GM23338 (cell line): ENCODE data around the gene STEAP3. TPM values are rescaled to one million over a fixed set of nuclear protein-coding genes. Genes with fewer than 3 reads are reported as not detected.

Experiments used
- ATAC-seq: fragments of 200-7000 bp; cut with Tn5 transposase; 3 replicates; pipeline ENCODE4 v1.9.1; 2020
- DNase-seq: peaks from one replicate; pipeline ENCODE4 v3.0.0-alpha.2; 2015; ENCODE audit warnings: low spot score
- H2AFZ ChIP-seq: fragments of 200-600 bp; sonication (generic); 2 replicates; pipeline ENCODE4 v1.8.0; 2016; ENCODE audit warnings: antibody characterized with exemption, mild to moderate bottlenecking, moderate library complexity
- H3F3A ChIP-seq: fragments of 200-600 bp; sonication (generic); replicated peaks from 2 replicates; pipeline ENCODE4 v1.8.0; 2017; ENCODE audit warnings: antibody characterized with exemption, mixed run types, low read depth
- H3K27ac ChIP-seq: fragments of 200-600 bp; sonication (generic); 2 replicates; pipeline ENCODE4 v1.6.1; 2016; ENCODE audit warnings: low read depth
- H3K27me3 ChIP-seq: fragments of 200-600 bp; sonication (generic); 2 replicates; pipeline ENCODE4 v1.8.0; 2016; ENCODE audit warnings: mild to moderate bottlenecking, mixed run types, moderate library complexity; ENCODE audit not compliant: insufficient read depth
- H3K36me3 ChIP-seq: fragments of 200-600 bp; sonication (generic); 2 replicates; pipeline ENCODE4 v1.8.0; 2016; ENCODE audit warnings: mild to moderate bottlenecking; ENCODE audit not compliant: insufficient read depth
- H3K4me1 ChIP-seq: fragments of 200-600 bp; sonication (generic); 2 replicates; pipeline ENCODE4 v1.8.0; 2016; ENCODE audit warnings: mild to moderate bottlenecking, moderate library complexity; ENCODE audit not compliant: insufficient read depth
- H3K4me2 ChIP-seq: fragments of 200-600 bp; sonication (generic); 2 replicates; pipeline ENCODE4 v1.7.1; 2017; ENCODE audit warnings: mixed run types
- H3K4me3 ChIP-seq: fragments of 200-600 bp; sonication (generic); 2 replicates; pipeline ENCODE4 v1.6.1; 2016; ENCODE audit warnings: mixed run types
- H3K79me2 ChIP-seq: fragments of 200-600 bp; sonication (generic); replicated peaks from 2 replicates; pipeline ENCODE4 v1.8.0; 2017; ENCODE audit warnings: mild to moderate bottlenecking; ENCODE audit not compliant: insufficient read depth
- H3K9me2 ChIP-seq: fragments of 200-600 bp; sonication (generic); 2 replicates; pipeline ENCODE4 v1.8.0; 2017; ENCODE audit not compliant: insufficient read depth
- H4K20me1 ChIP-seq: fragments of 200-600 bp; sonication (generic); replicated peaks from 2 replicates; pipeline ENCODE4 v1.8.0; 2017; ENCODE audit warnings: mild to moderate bottlenecking; ENCODE audit not compliant: insufficient read depth
- H3K27ac Mint-ChIP-seq: 2 replicates; pipeline ENCODE4 v1.8.0; 2020; ENCODE audit warnings: inconsistent platforms, mild to moderate bottlenecking, moderate library complexity, mixed read lengths
- H3K27me3 Mint-ChIP-seq: 3 replicates; pipeline ENCODE4 v1.8.0; 2022; ENCODE audit warnings: low read depth, mild to moderate bottlenecking, moderate library complexity, mixed read lengths, inconsistent platforms; ENCODE audit not compliant: insufficient read depth, poor library complexity
- H3K36me3 Mint-ChIP-seq: 3 replicates; pipeline ENCODE4 v1.8.0; 2021; ENCODE audit warnings: low read depth, mild to moderate bottlenecking, inconsistent platforms, moderate library complexity, mixed read lengths
- H3K4me1 Mint-ChIP-seq: 3 replicates; pipeline ENCODE4 v1.8.0; 2020; ENCODE audit warnings: mild to moderate bottlenecking, inconsistent platforms, mixed read lengths
- H3K4me3 Mint-ChIP-seq: 3 replicates; pipeline ENCODE4 v1.8.0; 2021; ENCODE audit warnings: moderate library complexity, mild to moderate bottlenecking, inconsistent platforms, mixed read lengths
- H3K9me3 Mint-ChIP-seq: 3 replicates; pipeline ENCODE4 v1.8.0; 2020; ENCODE audit warnings: moderate library complexity, mild to moderate bottlenecking, inconsistent platforms, mixed read lengths
- CREB1 ChIP-seq: fragments of 250-450 bp; sonication (Bioruptor Pico); IDR thresholded peaks from 2 replicates; pipeline ENCODE4 v1.5.0; 2020; ENCODE audit warnings: low read depth, mild to moderate bottlenecking, moderate library complexity
- EZH2 ChIP-seq: fragments of 200-600 bp; sonication (generic); IDR thresholded peaks from one replicate; pipeline ENCODE4 v1.8.0; 2017; ENCODE audit warnings: antibody characterized with exemption, mild to moderate bottlenecking, low read depth; ENCODE audit not compliant: unreplicated experiment
- EZH2phosphoT487 ChIP-seq: fragments of 200-600 bp; sonication (generic); IDR thresholded peaks from one replicate; pipeline ENCODE4 v1.8.1; 2018; ENCODE audit warnings: antibody characterized with exemption; ENCODE audit not compliant: unreplicated experiment
- JUNB ChIP-seq: IDR thresholded peaks from one replicate; pipeline ENCODE4 v1.6.1; 2016; ENCODE audit warnings: antibody characterized with exemption; ENCODE audit not compliant: unreplicated experiment
- NANOG ChIP-seq: IDR thresholded peaks from 2 replicates; pipeline ENCODE4 v1.6.1; 2016; ENCODE audit warnings: antibody characterized with exemption, borderline replicate concordance
- POLR2AphosphoS5 ChIP-seq: IDR thresholded peaks from 2 replicates; pipeline ENCODE4 v1.6.1; 2016; ENCODE audit warnings: antibody characterized with exemption, low read depth
- STAT1 ChIP-seq: IDR thresholded peaks from one replicate; pipeline ENCODE4 v1.6.1; 2016; ENCODE audit warnings: antibody characterized with exemption; ENCODE audit not compliant: unreplicated experiment
- ZNF114 ChIP-seq: fragments of 250-450 bp; sonication (Bioruptor Pico); IDR thresholded peaks from 2 replicates; pipeline ENCODE4 v1.5.0; 2020; ENCODE audit warnings: mild to moderate bottlenecking, moderate library complexity
- ZNF331 ChIP-seq: fragments of 250-450 bp; sonication (Bioruptor Pico); IDR thresholded peaks from 2 replicates; pipeline ENCODE4 v1.5.0; 2020; ENCODE audit warnings: low read depth, mild to moderate bottlenecking, moderate library complexity
- polyA plus RNA-seq: library from polyadenylated mRNA; unstranded; fragments of >200 nt; fragmentation: Nextera tagmentation; extraction: Ambion mirVana; gene quantifications from 2 replicates; pipeline ENCODE4 v1.2.1, GENCODE V29; 2016
- total RNA-seq: library from RNA; depleted of rRNA; stranded (reverse); fragments of >200 nt; shearing (Covaris generic); gene quantifications from 2 replicates; pipeline ENCODE4 v1.2.3, GENCODE V29; 2014
- TF ChIP-seq, protein P1 (sequence below): IDR thresholded peaks from one replicate; pipeline ENCODE4 v1.6.1; 2018; ENCODE audit warnings: antibody characterized with exemption; ENCODE audit not compliant: unreplicated experiment
- TF ChIP-seq, protein P2 (sequence below): fragments of 250-450 bp; sonication (Bioruptor Pico); IDR thresholded peaks from 2 replicates; pipeline ENCODE4 v1.5.0; 2020; ENCODE audit warnings: mild to moderate bottlenecking, moderate library complexity
- TF ChIP-seq, protein P3 (sequence below): IDR thresholded peaks from 2 replicates; pipeline ENCODE4 v1.6.1; 2016; ENCODE audit warnings: antibody characterized with exemption
- TF ChIP-seq, protein P4 (sequence below), 2 experiments: fragments of 200-600 bp in 1 of 2; sonication (generic) in 1 of 2; conservative IDR thresholded peaks; 2 replicates each; pipeline versions ENCODE4 v1.5.1 to v1.6.1; 2016 to 2017; ENCODE audit warnings: antibody characterized with exemption in 2 of 2, low read depth in 2 of 2, mild to moderate bottlenecking in 2 of 2, moderate library complexity in 1 of 2

The STEAP3 gene
- total and polyA plus RNA-seq, 2 experiments from 2014 or later, result 8.6 to 27.3 TPM

DNA sequence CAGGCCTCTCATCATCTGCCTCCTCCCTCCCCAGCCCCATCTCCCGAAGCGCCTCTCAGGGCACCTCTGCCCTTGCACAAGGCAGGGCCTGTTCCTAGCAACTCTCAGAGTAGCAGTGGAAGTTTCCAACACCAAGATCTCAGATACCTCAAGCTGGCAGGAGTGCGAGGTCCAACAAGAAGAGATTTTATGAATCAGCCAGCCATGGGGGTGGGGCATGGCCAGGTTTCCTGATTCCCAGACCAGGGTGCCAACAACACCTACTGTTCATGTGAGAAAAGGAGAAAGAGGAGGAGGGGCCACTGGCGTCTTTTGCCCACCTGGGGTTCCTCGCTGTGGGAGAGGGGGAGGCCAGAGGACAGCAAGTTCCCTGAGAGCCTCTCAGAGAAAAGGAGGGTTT is 6.6 kb upstream of the STEAP3 start:
- H3K9me2 ChIP-seq, result peaks cover 4% of the 10 kb centered on the region; the same call in 1 of the 2 replicates
- H3K36me3 Mint-ChIP-seq, result no peaks in the 10 kb centered on the region
- H4K20me1 ChIP-seq, result no peaks in the 10 kb centered on the region
- H3K79me2 ChIP-seq, result no peaks in the 10 kb centered on the region
- no peak overlapping the region for H3K4me3 ChIP-seq
- H3K4me1 ChIP-seq, result peaks cover 37% of the 10 kb centered on the region
- peaks cover 50% of the 10 kb centered on the region for H3K4me1 Mint-ChIP-seq
- no peak overlapping the region for H3K27ac ChIP-seq
- H3K36me3 ChIP-seq, result no peaks in the 10 kb centered on the region
- H2AFZ ChIP-seq, result no peak overlapping the region
- H3K4me3 Mint-ChIP-seq, result no peak overlapping the region
- no peaks in the 10 kb centered on the region for H3F3A ChIP-seq
- DNase-seq (no peak), ATAC-seq (no peak)
- no peak overlapping the region for H3K4me2 ChIP-seq
- no peaks in the 10 kb centered on the region for H3K9me3 Mint-ChIP-seq
- H3K27ac Mint-ChIP-seq, result no peak overlapping the region
- no peaks in the 10 kb centered on the region for H3K27me3 ChIP-seq
- TF ChIP-seq, protein P1, sequence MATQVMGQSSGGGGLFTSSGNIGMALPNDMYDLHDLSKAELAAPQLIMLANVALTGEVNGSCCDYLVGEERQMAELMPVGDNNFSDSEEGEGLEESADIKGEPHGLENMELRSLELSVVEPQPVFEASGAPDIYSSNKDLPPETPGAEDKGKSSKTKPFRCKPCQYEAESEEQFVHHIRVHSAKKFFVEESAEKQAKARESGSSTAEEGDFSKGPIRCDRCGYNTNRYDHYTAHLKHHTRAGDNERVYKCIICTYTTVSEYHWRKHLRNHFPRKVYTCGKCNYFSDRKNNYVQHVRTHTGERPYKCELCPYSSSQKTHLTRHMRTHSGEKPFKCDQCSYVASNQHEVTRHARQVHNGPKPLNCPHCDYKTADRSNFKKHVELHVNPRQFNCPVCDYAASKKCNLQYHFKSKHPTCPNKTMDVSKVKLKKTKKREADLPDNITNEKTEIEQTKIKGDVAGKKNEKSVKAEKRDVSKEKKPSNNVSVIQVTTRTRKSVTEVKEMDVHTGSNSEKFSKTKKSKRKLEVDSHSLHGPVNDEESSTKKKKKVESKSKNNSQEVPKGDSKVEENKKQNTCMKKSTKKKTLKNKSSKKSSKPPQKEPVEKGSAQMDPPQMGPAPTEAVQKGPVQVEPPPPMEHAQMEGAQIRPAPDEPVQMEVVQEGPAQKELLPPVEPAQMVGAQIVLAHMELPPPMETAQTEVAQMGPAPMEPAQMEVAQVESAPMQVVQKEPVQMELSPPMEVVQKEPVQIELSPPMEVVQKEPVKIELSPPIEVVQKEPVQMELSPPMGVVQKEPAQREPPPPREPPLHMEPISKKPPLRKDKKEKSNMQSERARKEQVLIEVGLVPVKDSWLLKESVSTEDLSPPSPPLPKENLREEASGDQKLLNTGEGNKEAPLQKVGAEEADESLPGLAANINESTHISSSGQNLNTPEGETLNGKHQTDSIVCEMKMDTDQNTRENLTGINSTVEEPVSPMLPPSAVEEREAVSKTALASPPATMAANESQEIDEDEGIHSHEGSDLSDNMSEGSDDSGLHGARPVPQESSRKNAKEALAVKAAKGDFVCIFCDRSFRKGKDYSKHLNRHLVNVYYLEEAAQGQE, result no peak
- TF ChIP-seq, protein P2, sequence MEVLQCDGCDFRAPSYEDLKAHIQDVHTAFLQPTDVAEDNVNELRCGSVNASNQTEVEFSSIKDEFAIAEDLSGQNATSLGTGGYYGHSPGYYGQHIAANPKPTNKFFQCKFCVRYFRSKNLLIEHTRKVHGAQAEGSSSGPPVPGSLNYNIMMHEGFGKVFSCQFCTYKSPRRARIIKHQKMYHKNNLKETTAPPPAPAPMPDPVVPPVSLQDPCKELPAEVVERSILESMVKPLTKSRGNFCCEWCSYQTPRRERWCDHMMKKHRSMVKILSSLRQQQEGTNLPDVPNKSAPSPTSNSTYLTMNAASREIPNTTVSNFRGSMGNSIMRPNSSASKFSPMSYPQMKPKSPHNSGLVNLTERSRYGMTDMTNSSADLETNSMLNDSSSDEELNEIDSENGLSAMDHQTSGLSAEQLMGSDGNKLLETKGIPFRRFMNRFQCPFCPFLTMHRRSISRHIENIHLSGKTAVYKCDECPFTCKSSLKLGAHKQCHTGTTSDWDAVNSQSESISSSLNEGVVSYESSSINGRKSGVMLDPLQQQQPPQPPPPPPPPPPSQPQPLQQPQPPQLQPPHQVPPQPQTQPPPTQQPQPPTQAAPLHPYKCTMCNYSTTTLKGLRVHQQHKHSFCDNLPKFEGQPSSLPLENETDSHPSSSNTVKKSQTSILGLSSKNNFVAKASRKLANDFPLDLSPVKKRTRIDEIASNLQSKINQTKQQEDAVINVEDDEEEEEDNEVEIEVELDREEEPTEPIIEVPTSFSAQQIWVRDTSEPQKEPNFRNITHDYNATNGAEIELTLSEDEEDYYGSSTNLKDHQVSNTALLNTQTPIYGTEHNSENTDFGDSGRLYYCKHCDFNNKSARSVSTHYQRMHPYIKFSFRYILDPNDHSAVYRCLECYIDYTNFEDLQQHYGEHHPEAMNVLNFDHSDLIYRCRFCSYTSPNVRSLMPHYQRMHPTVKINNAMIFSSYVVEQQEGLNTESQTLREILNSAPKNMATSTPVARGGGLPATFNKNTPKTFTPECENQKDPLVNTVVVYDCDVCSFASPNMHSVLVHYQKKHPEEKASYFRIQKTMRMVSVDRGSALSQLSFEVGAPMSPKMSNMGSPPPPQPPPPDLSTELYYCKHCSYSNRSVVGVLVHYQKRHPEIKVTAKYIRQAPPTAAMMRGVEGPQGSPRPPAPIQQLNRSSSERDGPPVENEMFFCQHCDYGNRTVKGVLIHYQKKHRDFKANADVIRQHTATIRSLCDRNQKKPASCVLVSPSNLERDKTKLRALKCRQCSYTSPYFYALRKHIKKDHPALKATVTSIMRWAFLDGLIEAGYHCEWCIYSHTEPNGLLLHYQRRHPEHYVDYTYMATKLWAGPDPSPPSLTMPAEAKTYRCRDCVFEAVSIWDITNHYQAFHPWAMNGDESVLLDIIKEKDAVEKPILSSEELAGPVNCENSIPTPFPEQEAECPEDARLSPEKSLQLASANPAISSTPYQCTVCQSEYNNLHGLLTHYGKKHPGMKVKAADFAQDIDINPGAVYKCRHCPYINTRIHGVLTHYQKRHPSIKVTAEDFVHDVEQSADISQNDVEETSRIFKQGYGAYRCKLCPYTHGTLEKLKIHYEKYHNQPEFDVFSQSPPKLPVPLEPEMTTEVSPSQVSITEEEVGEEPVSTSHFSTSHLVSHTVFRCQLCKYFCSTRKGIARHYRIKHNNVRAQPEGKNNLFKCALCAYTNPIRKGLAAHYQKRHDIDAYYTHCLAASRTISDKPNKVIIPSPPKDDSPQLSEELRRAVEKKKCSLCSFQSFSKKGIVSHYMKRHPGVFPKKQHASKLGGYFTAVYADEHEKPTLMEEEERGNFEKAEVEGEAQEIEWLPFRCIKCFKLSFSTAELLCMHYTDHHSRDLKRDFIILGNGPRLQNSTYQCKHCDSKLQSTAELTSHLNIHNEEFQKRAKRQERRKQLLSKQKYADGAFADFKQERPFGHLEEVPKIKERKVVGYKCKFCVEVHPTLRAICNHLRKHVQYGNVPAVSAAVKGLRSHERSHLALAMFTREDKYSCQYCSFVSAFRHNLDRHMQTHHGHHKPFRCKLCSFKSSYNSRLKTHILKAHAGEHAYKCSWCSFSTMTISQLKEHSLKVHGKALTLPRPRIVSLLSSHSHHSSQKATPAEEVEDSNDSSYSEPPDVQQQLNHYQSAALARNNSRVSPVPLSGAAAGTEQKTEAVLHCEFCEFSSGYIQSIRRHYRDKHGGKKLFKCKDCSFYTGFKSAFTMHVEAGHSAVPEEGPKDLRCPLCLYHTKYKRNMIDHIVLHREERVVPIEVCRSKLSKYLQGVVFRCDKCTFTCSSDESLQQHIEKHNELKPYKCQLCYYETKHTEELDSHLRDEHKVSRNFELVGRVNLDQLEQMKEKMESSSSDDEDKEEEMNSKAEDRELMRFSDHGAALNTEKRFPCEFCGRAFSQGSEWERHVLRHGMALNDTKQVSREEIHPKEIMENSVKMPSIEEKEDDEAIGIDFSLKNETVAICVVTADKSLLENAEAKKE (CRISPR knock-in tag), result no peak
- TF ChIP-seq EZH2phosphoT487 (no peak), POLR2AphosphoS5 (no peak), ZNF331 (CRISPR knock-in tag) (no peak), CREB1 (CRISPR knock-in tag) (no peak), NANOG (no peak), ZNF114 (CRISPR knock-in tag) (no peak), STAT1 (no peak), EZH2 (no peak), JUNB (no peak)
- TF ChIP-seq, protein P3, sequence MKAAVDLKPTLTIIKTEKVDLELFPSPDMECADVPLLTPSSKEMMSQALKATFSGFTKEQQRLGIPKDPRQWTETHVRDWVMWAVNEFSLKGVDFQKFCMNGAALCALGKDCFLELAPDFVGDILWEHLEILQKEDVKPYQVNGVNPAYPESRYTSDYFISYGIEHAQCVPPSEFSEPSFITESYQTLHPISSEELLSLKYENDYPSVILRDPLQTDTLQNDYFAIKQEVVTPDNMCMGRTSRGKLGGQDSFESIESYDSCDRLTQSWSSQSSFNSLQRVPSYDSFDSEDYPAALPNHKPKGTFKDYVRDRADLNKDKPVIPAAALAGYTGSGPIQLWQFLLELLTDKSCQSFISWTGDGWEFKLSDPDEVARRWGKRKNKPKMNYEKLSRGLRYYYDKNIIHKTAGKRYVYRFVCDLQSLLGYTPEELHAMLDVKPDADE, result no peak
- TF ChIP-seq, protein P4, sequence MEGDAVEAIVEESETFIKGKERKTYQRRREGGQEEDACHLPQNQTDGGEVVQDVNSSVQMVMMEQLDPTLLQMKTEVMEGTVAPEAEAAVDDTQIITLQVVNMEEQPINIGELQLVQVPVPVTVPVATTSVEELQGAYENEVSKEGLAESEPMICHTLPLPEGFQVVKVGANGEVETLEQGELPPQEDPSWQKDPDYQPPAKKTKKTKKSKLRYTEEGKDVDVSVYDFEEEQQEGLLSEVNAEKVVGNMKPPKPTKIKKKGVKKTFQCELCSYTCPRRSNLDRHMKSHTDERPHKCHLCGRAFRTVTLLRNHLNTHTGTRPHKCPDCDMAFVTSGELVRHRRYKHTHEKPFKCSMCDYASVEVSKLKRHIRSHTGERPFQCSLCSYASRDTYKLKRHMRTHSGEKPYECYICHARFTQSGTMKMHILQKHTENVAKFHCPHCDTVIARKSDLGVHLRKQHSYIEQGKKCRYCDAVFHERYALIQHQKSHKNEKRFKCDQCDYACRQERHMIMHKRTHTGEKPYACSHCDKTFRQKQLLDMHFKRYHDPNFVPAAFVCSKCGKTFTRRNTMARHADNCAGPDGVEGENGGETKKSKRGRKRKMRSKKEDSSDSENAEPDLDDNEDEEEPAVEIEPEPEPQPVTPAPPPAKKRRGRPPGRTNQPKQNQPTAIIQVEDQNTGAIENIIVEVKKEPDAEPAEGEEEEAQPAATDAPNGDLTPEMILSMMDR (conservative IDR thresholded peaks at IDR 0.05; ENCODE audit: low read depth in 2 of 2), result no peak
- H3K27me3 Mint-ChIP-seq, result peaks cover 21% of the 10 kb centered on the region
